ENCODE results near the gene SLC35E1. TPM values are rescaled to one million over a fixed set of nuclear protein-coding genes. Genes with fewer than 3 reads are reported as not detected.

SLC35E1 gene
- total and polyA plus RNA-seq, 2 of the 13 experiments (the other 11 are each of a cell fraction or from before 2014, with no cell fraction given) = 21.2 to 46.5 TPM

- TF ChIP-seq RAD21 (CRISPR knock-in tag; IDR thresholded peaks at IDR 0.05) (no peak), ATF2 (CRISPR knock-in tag; IDR thresholded peaks at IDR 0.05) (peak; percentile 51; the same call in 1 of the 2 replicates), ZNF414 (CRISPR knock-in tag; IDR thresholded peaks at IDR 0.05) (no peak; the same call in 1 of the 2 replicates), POGK (CRISPR knock-in tag; conservative IDR thresholded peaks at IDR 0.05) (peak; percentile 55; the same call in 1 of the 2 replicates), HDAC1 (CRISPR knock-in tag; IDR thresholded peaks at IDR 0.05) (peak; percentile 91), PAXIP1 (CRISPR knock-in tag; conservative IDR thresholded peaks at IDR 0.05) (no peak; the same call in 1 of the 2 replicates), MEIS2 (CRISPR knock-in tag; IDR thresholded peaks at IDR 0.05) (peak; percentile 68), ZBTB21 (CRISPR knock-in tag; IDR thresholded peaks at IDR 0.05) (peak; percentile 83; the same call in 1 of the 2 replicates), ZNF569 (CRISPR knock-in tag; IDR thresholded peaks at IDR 0.05; ENCODE audit: borderline replicate concordance) (0 out of 2 replicates have a peak, but pooled peaks have one; percentile 59), SKI (IDR thresholded peaks at IDR 0.05; ENCODE audit: partially characterized antibody) (no peak), HINFP (CRISPR knock-in tag; IDR thresholded peaks at IDR 0.05; ENCODE audit: low read depth) (peak; percentile 80), KDM6A (CRISPR knock-in tag; IDR thresholded peaks at IDR 0.05; ENCODE audit: low read depth) (no peak), ZNF639 (CRISPR knock-in tag; conservative IDR thresholded peaks at IDR 0.05) (peak; percentile 90), HNRNPL (IDR thresholded peaks at IDR 0.05; ENCODE audit: low read depth, low read length) (no peak), FLYWCH1 (CRISPR knock-in tag; IDR thresholded peaks at IDR 0.05) (no peak), SNAPC2 (CRISPR knock-in tag; IDR thresholded peaks at IDR 0.05) (no peak), RXRB (CRISPR knock-in tag; IDR thresholded peaks at IDR 0.05; ENCODE audit: borderline replicate concordance) (peak; percentile 65; the same call in 1 of the 2 replicates), ZSCAN20 (CRISPR knock-in tag; IDR thresholded peaks at IDR 0.05; ENCODE audit: borderline replicate concordance) (0 out of 2 replicates have a peak, but pooled peaks have one; percentile 45)
Observed at GRCh38 chr19:16572332-16573211, at the start of gene SLC35E1 (continued).

Measured in HepG2 (cell line).